ENCODE results near the gene BTF3. TPM values are rescaled to one million over a fixed set of nuclear protein-coding genes. Genes with fewer than 3 reads are reported as not detected.
"Not testable (repeated sequence)": the region's sequence is repeated elsewhere in the genome, so short reads cannot be mapped to it uniquely, and the experiment has no call there.

Gene BTF3
- total RNA-seq, 1 donor from 2014 or later, result 191 TPM

- no peak for DNase-seq
Measured at GRCh38 chr5:73486119-73486899, 11.9 kb upstream of the BTF3 start.

DNA sequence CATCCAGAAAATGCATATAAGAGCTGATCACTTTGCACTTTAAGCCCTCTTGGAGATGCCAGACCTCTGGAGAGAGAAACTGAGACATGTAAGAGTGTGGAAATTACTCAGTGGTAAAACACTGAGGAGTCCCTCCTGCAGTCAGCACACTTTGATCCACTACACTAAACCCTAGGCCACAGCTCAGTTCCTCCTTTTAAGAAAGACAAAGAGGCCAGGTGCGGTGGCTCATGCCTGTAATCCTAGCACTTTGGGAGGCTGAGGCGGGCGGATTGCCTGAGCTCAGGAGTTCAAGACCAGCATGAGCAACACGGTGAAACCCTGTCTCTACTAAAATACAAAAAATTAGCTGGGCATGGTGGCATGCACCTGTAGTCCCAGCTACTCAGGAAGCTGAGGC, 11.0 kb upstream of the BTF3 start:
- not testable (repeated sequence) for DNase-seq

DNA sequence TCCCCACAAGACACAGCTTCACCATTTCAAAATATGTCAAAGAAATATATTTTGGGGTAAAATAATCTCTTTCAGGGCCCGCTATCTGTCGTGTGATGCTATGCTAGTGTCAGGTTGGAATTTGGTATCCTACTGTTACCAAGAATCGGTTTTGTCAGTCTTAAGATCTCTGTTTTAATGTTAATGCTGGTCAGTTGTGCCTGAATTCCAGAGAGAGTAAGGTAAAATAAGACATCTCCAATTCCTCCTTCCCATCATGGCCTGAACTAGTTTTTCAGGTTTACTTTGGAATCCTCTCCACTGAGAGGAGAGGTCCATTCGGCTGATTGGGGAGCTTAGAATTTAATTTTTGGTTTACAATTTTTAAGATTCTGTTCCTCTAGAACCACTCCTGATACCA, 10.4 kb upstream of the BTF3 start:
- no peak for DNase-seq

DNA sequence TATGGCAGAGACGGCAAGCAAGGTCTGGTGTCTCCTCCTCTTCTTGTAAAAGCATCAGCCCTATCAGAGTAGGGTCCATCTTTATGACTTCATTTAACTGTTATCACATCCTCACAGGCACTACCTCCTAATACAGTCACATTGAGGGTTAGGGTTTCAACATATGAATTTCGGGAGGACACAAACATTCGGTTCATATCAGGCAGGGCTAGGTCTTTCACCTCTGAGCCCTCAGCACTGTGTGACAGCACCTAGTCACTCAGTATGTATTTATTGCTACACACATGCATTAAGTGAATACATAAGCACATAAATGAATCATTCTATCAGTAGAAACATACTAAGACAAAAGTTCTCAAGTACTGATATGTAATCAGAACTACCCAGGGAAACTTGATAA, 9.4 kb upstream of the BTF3 start:
- no peak for DNase-seq

GRCh38 chr5:73490088-73490487, 8.2 kb upstream of the BTF3 start:
- DNase-seq, result no peak

DNA sequence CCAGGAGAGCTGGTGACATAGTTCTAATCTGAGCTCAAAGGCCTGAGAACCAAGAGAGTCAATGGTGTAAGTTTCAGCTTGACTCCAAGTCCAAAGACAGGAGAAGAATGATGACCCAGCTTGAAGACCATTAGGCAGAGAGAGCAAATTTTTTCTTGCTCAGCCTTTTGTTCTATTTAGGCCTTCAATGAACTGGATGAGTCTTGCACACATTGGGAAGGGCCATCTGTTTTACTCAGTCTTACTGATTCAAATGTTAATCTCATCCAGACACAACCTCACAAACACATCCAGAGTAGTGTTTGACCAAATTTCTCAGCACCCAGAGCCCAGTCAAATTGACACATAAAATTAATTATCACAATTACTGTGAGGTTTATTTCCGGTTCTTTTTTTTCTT, 7.1 kb upstream of the BTF3 start:
- DNase-seq, result no peak

GRCh38 chr5:73493421-73493820, 4.8 kb upstream of the BTF3 start:
- no peak for DNase-seq

GRCh38 chr5:73494721-73495120, 3.5 kb upstream of the BTF3 start:
- no peak for DNase-seq

DNA sequence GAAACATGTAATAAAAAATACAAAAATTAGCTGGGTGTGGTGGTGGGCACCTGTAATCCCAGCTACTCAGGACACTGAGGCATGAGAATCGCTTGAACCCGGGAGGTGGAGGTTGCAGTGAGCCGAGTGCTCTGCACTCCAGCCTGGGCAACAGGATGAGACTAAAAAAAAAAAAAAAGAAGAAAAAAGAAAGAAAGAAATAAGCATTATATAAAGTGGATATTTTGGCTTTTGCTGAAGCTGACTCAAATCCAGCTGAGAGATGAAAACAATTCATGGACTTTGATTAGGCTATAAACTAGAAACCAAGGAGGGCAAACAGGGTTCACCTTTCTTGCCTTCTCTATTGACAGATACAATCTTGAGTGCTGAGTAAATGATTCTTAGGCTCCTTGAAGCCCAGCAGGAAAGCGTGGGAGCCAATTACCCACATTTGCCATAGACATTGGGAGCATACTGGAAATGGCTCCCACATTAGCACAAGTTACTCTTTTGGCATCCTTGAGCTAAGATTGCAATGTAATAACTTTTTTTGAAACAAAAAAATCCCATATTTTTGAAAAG, 2.4 kb upstream of the BTF3 start:
- DNase-seq, result no peak

- DNase-seq, result no peak
Measured at GRCh38 chr5:73496984-73497457, 1.2 kb upstream of the BTF3 start.

DNA sequence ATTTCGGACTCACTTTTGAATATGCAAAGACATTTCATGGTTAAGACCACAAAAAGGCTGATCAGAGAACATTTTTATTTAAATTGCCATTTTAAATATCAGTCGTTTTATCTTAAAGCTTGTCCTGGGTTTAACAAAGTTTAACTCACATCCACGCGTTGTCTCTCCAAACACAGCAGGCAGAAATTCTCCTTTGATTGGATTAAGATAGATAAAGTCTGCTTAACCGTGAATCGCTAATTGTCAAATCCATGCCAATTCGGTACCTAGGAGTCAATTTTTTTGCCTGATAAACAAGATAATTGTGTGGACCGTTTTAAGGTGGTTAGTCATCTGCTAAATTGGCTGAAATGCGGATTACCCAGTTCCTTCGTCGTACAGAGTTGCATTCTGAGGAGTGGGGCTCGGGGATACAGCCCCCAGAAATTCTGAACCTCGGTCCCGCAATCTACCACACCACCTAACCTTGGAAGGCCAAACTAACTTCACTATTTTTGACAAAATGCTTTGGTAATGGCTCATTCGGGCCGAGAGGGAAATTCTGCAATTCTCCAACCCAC, 665 bp upstream of the BTF3 start:
- DNase-seq, result no peak

- DNase-seq, result no peak
Measured at GRCh38 chr5:73499187-73499586, 945 bp downstream of the BTF3 start.

- DNase-seq, result no peak
Measured at GRCh38 chr5:73499756-73500155, 1.5 kb downstream of the BTF3 start.

GRCh38 chr5:73501406-73501805, 3.2 kb downstream of the BTF3 start:
- DNase-seq, result no peak

DNA sequence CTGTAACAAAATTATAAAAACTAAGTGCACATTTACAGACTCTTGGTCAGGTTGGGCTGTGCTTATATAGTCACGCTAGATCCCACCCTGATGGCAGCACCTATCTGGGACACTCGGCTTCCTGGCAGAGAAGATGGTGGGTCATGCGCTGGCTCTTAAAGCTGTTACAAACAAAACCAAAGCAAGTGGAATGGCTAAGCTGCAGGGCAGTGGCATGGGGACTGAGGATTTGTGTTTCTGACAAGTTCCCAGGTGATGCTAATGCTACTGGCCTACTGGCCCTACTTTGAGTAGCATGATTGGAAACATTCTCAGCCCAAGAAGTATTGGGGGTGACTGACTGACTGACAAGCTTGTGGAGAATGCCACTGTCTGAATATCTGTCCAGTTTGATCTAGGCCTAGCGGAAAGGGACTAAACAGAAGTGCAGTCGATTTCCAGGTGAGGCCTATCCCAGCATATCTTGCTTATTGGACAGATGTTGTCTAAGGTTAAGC, 8.3 kb downstream of the BTF3 start:
- no peak for DNase-seq

GRCh38 chr5:73507062-73507461, 8.8 kb downstream of the BTF3 start:
- no peak for DNase-seq

DNA sequence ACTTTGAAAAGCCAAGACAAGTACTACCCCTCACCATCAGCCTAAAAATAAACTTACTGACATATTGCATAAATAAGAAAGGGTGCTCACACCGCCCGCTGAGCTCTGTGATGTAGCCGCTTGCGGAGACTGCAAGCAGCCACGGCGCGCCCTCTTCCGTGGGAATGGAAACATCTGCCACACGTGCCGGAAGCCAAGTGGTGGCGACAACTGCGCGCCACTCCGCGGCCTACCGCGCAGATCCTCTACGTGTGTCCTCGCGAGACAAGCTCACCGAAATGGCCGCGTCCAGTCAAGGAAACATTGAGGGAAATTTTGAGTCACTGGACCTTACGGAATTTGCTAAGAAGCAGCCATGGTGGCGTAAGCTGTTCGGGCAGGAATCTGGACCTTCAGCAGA, 10.3 kb downstream of the BTF3 start:
- not testable (repeated sequence) for DNase-seq

DNA sequence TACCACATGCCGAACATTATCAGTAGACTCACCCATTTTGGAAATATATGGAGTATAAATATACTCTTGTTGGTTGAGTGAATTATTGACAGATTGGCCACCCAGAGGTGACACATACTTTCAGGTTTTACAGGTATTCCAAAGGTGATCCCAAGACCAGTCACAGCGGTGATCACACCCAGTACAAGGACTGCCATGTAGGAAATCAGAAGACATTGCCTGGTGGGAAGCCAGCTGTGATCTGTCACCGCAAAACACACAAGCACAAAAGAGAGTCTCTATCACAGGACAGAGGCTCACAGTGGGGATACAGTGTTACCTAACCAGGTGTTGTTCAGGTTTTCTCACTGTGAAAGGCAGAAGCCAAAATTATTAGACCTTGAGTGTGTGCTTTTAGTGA, 15.8 kb downstream of the BTF3 start:
- DNase-seq, result no peak

GRCh38 chr5:73514418-73514817, 16.2 kb downstream of the BTF3 start:
- DNase-seq, result no peak

- no peak for DNase-seq
Measured at GRCh38 chr5:73515232-73515631, 17.0 kb downstream of the BTF3 start.

DNA sequence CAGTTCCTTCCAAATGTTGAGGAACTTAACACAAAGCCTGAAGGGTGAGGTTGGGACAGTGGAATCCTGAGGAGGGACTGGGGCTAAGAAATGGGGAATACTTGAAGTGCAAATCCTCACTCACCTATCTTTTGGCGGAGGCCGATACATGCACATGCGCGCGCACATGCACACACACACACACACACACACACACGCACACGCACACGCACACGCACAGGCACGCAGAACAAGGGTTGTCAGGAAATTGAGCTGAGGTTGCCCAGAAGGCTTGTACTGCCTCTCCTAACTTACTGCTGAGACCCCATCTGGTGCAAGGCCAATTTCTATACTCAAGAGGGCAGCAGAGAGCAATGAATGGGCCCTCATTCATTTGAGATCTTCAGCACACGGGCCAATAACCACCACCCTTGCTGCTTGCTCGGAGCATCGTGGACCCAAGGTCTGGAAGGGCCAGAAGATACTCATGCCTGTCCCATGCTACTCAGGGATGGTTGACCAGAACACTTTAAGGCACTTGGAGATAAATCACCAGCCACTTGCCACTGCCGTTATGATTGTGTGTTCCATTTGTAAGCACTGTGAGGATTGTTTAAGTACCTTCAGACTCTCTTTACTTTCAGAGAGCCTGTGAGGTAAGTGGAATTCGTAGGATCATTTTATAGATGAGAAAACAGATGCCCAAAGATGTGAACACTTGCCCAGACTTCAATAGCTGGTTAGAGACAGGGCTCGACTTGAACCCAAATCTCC, 21.5 kb downstream of the BTF3 start:
- DNase-seq, result peak; percentile 12

- DNase-seq, result no peak
Measured at GRCh38 chr5:73522989-73523388, 24.7 kb downstream of the BTF3 start.

DNA sequence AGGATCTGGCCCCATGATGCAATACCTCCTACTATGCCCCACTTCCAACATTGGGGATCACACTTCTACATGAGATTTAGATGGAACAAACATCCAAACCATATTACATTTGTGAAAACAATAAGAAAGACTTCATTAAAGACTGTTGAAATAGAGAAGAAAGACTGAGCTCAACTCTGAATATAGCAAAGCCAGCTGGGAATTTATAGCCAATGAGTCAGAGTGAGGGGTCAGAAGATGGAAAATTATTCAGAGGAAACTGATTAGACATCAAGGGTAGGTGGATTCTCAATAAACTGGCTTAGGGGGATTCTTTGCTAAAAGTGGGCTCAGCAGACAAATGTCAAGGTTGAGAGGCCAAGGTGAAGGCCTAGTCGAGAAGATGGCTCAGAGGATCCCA, 25.6 kb downstream of the BTF3 start:
- DNase-seq, result no peak
